ENCODE results near the gene HK1.

Gene HK1

DNA sequence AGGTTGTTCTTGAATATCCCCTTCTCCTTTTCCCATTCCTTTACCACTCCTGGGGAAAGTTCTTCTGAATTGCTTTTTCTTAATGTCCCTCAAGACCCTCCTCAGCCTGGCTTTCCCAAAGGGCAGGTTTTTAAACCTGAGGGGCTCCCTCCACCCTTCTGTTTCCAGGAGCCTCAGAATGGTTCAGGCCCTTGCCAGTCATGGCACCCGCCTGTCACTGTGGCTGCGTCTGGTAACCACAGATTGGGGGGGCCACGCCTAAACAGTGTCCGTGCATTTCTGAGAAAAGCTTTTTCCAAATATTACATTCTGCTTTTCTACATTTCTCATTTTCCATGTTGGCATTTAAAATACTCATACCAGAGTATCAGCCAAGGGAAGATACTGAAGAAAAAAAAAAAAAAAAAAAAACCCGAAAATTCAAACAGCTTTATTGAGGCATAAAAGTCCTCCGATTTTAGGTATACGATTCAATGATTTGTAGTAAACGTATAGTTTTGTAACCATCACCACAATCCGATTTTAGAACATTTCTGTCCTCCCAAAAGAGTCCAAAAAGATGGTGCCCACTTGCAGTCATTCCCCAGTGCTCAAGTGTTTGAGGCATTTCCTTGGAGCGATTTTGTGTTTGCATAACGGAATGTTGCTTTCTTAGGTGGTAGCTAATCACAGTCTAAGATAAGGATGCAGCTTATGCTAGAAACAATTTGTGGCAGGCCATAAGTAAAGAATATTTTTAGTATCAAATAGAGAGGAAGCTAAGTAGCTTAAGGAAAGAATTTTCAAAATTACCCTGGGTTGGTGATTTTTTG lies 36.0 kb upstream of the HK1 start:
- H3K27me3 ChIP-seq (ENCODE audit: insufficient read depth, low read length, poor library complexity): no peaks in the 10 kb centered on the region
- no peak overlapping the region for H4K5ac ChIP-seq (ENCODE audit: low read length)
- H3K23ac ChIP-seq (ENCODE audit: low read length): no peak overlapping the region
- no peak overlapping the region for H3K4ac ChIP-seq (ENCODE audit: low read depth, low read length)
- no peak overlapping the region for H3K4me2 ChIP-seq (ENCODE audit: low read length)
- H2BK120ac ChIP-seq (ENCODE audit: low read depth, low read length): no peak overlapping the region
- H3K56ac ChIP-seq (ENCODE audit: low read length): no peak overlapping the region
- WGBS (ENCODE audit: extremely low coverage, insufficient coverage, low lambda C conversion rate): no CpG with 5 or more reads among the region's 11 CpGs
- no peaks in the 10 kb centered on the region for H3K36me3 ChIP-seq (ENCODE audit: control insufficient read depth, insufficient read depth, low read length)
- H4K8ac ChIP-seq (ENCODE audit: low read depth, low read length): no peak overlapping the region
- H2AK5ac ChIP-seq (ENCODE audit: low read length): no peak overlapping the region
- no peak for DNase-seq
- H3K4me3 ChIP-seq (ENCODE audit: low read length): no peak overlapping the region
- no peak overlapping the region for H3K18ac ChIP-seq (ENCODE audit: low read length)
- H3K27ac ChIP-seq (ENCODE audit: low read depth, low read length): no peak overlapping the region
- no peaks in the 10 kb centered on the region for H3K79me2 ChIP-seq (ENCODE audit: control insufficient read depth, insufficient read depth, low read length)
- no peaks in the 10 kb centered on the region for H3K4me1 ChIP-seq (ENCODE audit: control insufficient read depth, low read depth, low read length)
- H2BK15ac ChIP-seq (replicated peaks; ENCODE audit: low read depth): no peak overlapping the region
- H3K9ac ChIP-seq (ENCODE audit: low read length): no peak overlapping the region
- no peak overlapping the region for H2BK5ac ChIP-seq (ENCODE audit: low read length)
- no peaks in the 10 kb centered on the region for H3K79me1 ChIP-seq (ENCODE audit: low read length)

DNA sequence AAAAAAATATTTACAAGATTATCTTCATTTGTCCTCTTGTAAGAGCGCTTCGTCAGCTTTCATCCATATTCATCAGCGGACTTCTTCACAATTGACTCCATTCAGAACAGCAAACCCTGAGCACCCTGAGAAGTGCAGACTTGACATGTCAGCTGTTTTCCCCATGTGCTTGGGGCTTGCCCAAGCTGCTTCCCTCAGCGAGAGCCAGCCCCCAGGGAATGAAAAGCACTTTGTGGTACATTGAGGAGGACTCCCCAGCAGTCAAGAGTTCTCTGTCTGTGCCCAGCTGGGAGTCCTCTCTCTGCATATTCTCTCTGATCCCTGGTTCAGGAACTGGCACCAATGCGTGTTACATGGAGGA lies 35.5 kb upstream of the HK1 start:
- H3K9ac ChIP-seq (ENCODE audit: low read length): no peak overlapping the region
- H2BK15ac ChIP-seq (replicated peaks; ENCODE audit: low read depth): no peak overlapping the region
- no peak overlapping the region for H3K27ac ChIP-seq (ENCODE audit: low read depth, low read length)
- H3K56ac ChIP-seq (ENCODE audit: low read length): no peak overlapping the region
- H3K4me3 ChIP-seq (ENCODE audit: low read length): no peak overlapping the region
- H3K79me2 ChIP-seq (ENCODE audit: control insufficient read depth, insufficient read depth, low read length): no peaks in the 10 kb centered on the region
- no peaks in the 10 kb centered on the region for H3K79me1 ChIP-seq (ENCODE audit: low read length)
- no peak overlapping the region for H2BK5ac ChIP-seq (ENCODE audit: low read length)
- H3K18ac ChIP-seq (ENCODE audit: low read length): no peak overlapping the region
- no peak overlapping the region for H3K23ac ChIP-seq (ENCODE audit: low read length)
- no peaks in the 10 kb centered on the region for H3K4me1 ChIP-seq (ENCODE audit: control insufficient read depth, low read depth, low read length)
- H2AK5ac ChIP-seq (ENCODE audit: low read length): no peak overlapping the region
- no peak overlapping the region for H2BK120ac ChIP-seq (ENCODE audit: low read depth, low read length)
- H3K4me2 ChIP-seq (ENCODE audit: low read length): no peak overlapping the region
- no peaks in the 10 kb centered on the region for H3K27me3 ChIP-seq (ENCODE audit: insufficient read depth, low read length, poor library complexity)
- no peak overlapping the region for H3K4ac ChIP-seq (ENCODE audit: low read depth, low read length)
- no CpG with 5 or more reads among the region's 5 CpGs for WGBS (ENCODE audit: extremely low coverage, insufficient coverage, low lambda C conversion rate)
- no peaks in the 10 kb centered on the region for H3K36me3 ChIP-seq (ENCODE audit: control insufficient read depth, insufficient read depth, low read length)
- no peak overlapping the region for H4K8ac ChIP-seq (ENCODE audit: low read depth, low read length)
- no peak overlapping the region for H4K5ac ChIP-seq (ENCODE audit: low read length)
- DNase-seq: no peak

DNA sequence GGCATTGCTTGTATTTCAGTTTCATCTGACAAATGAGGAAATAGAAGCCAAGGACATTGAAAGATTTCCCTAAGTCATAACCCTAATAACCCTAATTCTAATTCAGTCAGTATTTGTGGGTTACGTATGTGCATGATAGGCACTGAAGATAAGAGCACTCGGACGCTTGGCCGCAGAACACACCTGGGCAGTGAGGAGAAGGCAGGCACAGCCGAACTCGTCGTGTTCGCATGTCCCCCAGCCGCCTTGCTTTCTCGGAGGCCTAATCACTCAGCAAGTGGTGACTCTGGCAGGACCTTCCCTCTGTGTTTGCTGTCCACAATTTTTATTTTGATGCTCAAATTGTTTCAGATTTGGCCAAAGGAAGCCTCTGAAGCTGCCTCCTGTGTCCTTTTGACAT lies 34.5 kb upstream of the HK1 start:
- no peak overlapping the region for H4K8ac ChIP-seq (ENCODE audit: low read depth, low read length)
- no peak overlapping the region for H3K56ac ChIP-seq (ENCODE audit: low read length)
- no peak overlapping the region for H3K4me2 ChIP-seq (ENCODE audit: low read length)
- no peaks in the 10 kb centered on the region for H3K36me3 ChIP-seq (ENCODE audit: control insufficient read depth, insufficient read depth, low read length)
- no CpG with 5 or more reads among the region's 10 CpGs for WGBS (ENCODE audit: extremely low coverage, insufficient coverage, low lambda C conversion rate)
- no peak overlapping the region for H3K9ac ChIP-seq (ENCODE audit: low read length)
- H3K18ac ChIP-seq (ENCODE audit: low read length): no peak overlapping the region
- no peaks in the 10 kb centered on the region for H3K27me3 ChIP-seq (ENCODE audit: insufficient read depth, low read length, poor library complexity)
- no peak overlapping the region for H3K4me3 ChIP-seq (ENCODE audit: low read length)
- no peak overlapping the region for H2BK15ac ChIP-seq (replicated peaks; ENCODE audit: low read depth)
- no peak overlapping the region for H3K4ac ChIP-seq (ENCODE audit: low read depth, low read length)
- no peak overlapping the region for H3K23ac ChIP-seq (ENCODE audit: low read length)
- H2AK5ac ChIP-seq (ENCODE audit: low read length): no peak overlapping the region
- H4K5ac ChIP-seq (ENCODE audit: low read length): no peak overlapping the region
- no peak overlapping the region for H3K27ac ChIP-seq (ENCODE audit: low read depth, low read length)
- no peaks in the 10 kb centered on the region for H3K79me2 ChIP-seq (ENCODE audit: control insufficient read depth, insufficient read depth, low read length)
- no peak for DNase-seq
- H2BK120ac ChIP-seq (ENCODE audit: low read depth, low read length): no peak overlapping the region
- H2BK5ac ChIP-seq (ENCODE audit: low read length): no peak overlapping the region
- no peaks in the 10 kb centered on the region for H3K4me1 ChIP-seq (ENCODE audit: control insufficient read depth, low read depth, low read length)
- H3K79me1 ChIP-seq (ENCODE audit: low read length): no peaks in the 10 kb centered on the region

DNA sequence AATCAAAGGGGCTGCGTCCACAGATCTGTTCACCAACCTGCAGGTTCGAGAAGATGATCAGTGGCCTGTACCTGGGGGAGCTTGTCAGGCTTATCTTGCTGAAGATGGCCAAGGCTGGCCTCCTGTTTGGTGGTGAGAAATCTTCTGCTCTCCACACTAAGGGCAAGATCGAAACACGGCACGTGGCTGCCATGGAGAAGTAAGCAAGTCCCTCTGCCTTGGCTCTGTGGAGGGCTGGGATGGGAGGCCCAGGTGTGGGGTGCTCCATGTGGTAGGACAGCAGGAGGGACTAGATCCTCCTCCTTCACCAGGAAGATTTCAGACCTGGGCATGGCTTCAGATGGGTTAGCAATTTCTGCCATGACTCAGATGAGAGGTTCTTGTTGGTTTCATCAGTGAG lies 32.3 kb upstream of the HK1 start:
- Histone ChIP-seq H2BK120ac (ENCODE audit: low read depth, low read length) (no peak overlapping the region), H2BK5ac (ENCODE audit: low read length) (no peak overlapping the region), H3K36me3 (ENCODE audit: control insufficient read depth, insufficient read depth, low read length) (no peaks in the 10 kb centered on the region), H3K27ac (ENCODE audit: low read depth, low read length) (no peak overlapping the region), H3K4me2 (ENCODE audit: low read length) (no peak overlapping the region), H2BK15ac (replicated peaks; ENCODE audit: low read depth) (no peak overlapping the region), H3K27me3 (ENCODE audit: insufficient read depth, low read length, poor library complexity) (no peaks in the 10 kb centered on the region), H3K4me1 (ENCODE audit: control insufficient read depth, low read depth, low read length) (no peaks in the 10 kb centered on the region), H4K8ac (ENCODE audit: low read depth, low read length) (no peak overlapping the region), H3K79me2 (ENCODE audit: control insufficient read depth, insufficient read depth, low read length) (no peaks in the 10 kb centered on the region), H3K4ac (ENCODE audit: low read depth, low read length) (no peak overlapping the region), H3K23ac (ENCODE audit: low read length) (no peak overlapping the region), H3K56ac (ENCODE audit: low read length) (no peak overlapping the region), H3K18ac (ENCODE audit: low read length) (no peak overlapping the region), H2AK5ac (ENCODE audit: low read length) (no peak overlapping the region), H4K5ac (ENCODE audit: low read length) (no peak overlapping the region), H3K79me1 (ENCODE audit: low read length) (no peaks in the 10 kb centered on the region), H3K9ac (ENCODE audit: low read length) (no peak overlapping the region), H3K4me3 (ENCODE audit: low read length) (no peak overlapping the region)
- DNase-seq: no peak
- no CpG with 5 or more reads among the region's 5 CpGs for WGBS (ENCODE audit: extremely low coverage, insufficient coverage, low lambda C conversion rate)

DNA sequence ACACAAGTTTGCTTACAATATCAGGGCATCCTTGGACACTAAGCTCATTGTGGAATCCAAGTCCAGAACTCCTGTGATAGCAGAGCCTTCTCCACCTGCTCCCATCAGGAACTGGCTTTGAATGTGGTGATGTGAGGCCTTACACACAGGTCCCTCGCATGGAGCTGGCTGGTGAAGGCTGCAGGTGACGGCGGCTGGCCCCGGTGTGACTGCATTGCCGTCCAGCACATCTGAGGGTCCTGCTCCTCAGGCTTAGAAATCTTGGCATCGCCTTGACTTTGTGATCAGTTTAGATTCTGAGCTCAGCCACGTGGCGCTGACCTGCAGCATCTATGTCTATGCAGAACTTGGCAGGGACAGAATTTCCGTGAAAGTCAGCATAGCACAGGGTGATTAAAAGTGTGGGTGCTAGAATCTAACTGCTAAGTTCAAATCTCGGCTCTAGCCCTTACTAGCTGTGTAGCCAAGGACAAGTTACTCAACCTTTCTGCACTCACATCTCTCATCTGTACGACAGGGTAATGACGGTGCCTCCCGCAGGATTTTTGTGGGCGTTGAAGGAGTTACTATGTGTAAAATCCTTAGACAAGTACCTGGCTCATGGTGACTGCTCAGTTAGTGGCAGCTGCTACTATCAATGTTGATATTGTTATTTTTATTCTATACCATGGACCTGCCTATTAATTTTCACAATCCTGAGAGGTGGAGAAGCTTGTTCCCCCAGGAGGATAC lies 31.5 kb upstream of the HK1 start:
- no peak overlapping the region for H2BK120ac ChIP-seq (ENCODE audit: low read depth, low read length)
- H3K23ac ChIP-seq (ENCODE audit: low read length): no peak overlapping the region
- H2AK5ac ChIP-seq (ENCODE audit: low read length): no peak overlapping the region
- H3K4me2 ChIP-seq (ENCODE audit: low read length): no peak overlapping the region
- H3K18ac ChIP-seq (ENCODE audit: low read length): no peak overlapping the region
- H3K79me2 ChIP-seq (ENCODE audit: control insufficient read depth, insufficient read depth, low read length): no peaks in the 10 kb centered on the region
- H3K79me1 ChIP-seq (ENCODE audit: low read length): no peaks in the 10 kb centered on the region
- WGBS (ENCODE audit: extremely low coverage, insufficient coverage, low lambda C conversion rate): no CpG with 5 or more reads among the region's 14 CpGs
- H3K56ac ChIP-seq (ENCODE audit: low read length): no peak overlapping the region
- H2BK5ac ChIP-seq (ENCODE audit: low read length): no peak overlapping the region
- no peaks in the 10 kb centered on the region for H3K4me1 ChIP-seq (ENCODE audit: control insufficient read depth, low read depth, low read length)
- DNase-seq: no peak
- no peak overlapping the region for H2BK15ac ChIP-seq (replicated peaks; ENCODE audit: low read depth)
- H3K4me3 ChIP-seq (ENCODE audit: low read length): no peak overlapping the region
- no peak overlapping the region for H3K9ac ChIP-seq (ENCODE audit: low read length)
- H4K5ac ChIP-seq (ENCODE audit: low read length): no peak overlapping the region
- no peak overlapping the region for H3K4ac ChIP-seq (ENCODE audit: low read depth, low read length)
- H4K8ac ChIP-seq (ENCODE audit: low read depth, low read length): no peak overlapping the region
- no peak overlapping the region for H3K27ac ChIP-seq (ENCODE audit: low read depth, low read length)
- H3K27me3 ChIP-seq (ENCODE audit: insufficient read depth, low read length, poor library complexity): no peaks in the 10 kb centered on the region
- no peaks in the 10 kb centered on the region for H3K36me3 ChIP-seq (ENCODE audit: control insufficient read depth, insufficient read depth, low read length)

Data from mesendoderm (in vitro differentiated cells).